Muscle layer of duodenum (tissue), 2 donors: ENCODE measurements around the gene ANKS1A.
"Not testable (repeated sequence)": the region's sequence is repeated elsewhere in the genome, so short reads cannot be mapped to it uniquely, and the experiment has no call there.

Experiments
- H3K27ac ChIP-seq: one replicate; pipeline ENCODE4 v1.7.0; 2013; ENCODE audit warnings: mild to moderate bottlenecking, low read length
- H3K27me3 ChIP-seq: one replicate; pipeline ENCODE4 v1.7.0; 2013; ENCODE audit warnings: low read depth, mild to moderate bottlenecking, control low read depth, low read length
- H3K36me3 ChIP-seq, 2 donors: one replicate each; pipeline ENCODE4 v1.7.0; 2013; ENCODE audit warnings: low read length in 2 of 2, control low read depth in 1 of 2, mild to moderate bottlenecking in 1 of 2; ENCODE audit not compliant: insufficient read depth in 2 of 2, control insufficient read depth in 1 of 2
- H3K4me1 ChIP-seq, 2 donors: one replicate each; pipeline ENCODE4 v1.7.0; 2013; ENCODE audit warnings: low read length in 2 of 2, mild to moderate bottlenecking in 2 of 2, control low read depth in 1 of 2, moderate library complexity in 1 of 2; ENCODE audit not compliant: insufficient read depth in 2 of 2, control insufficient read depth in 1 of 2
- H3K4me3 ChIP-seq, 2 donors: one replicate each; pipeline ENCODE4 v1.7.0; 2013; ENCODE audit warnings: low read length in 2 of 2, low read depth in 1 of 2, mild to moderate bottlenecking in 1 of 2
- H3K9me3 ChIP-seq, 2 donors: one replicate each; pipeline ENCODE4 v1.7.0; 2013; ENCODE audit warnings: low read length in 2 of 2, control low read depth in 1 of 2, mild to moderate bottlenecking in 1 of 2; ENCODE audit not compliant: control insufficient read depth in 1 of 2
- donor health status: healthy.

Gene ANKS1A

GRCh38 chr6:34999962-35000361, 110.9 kb downstream of the ANKS1A start:
- H3K27ac ChIP-seq: not testable (repeated sequence)

GRCh38 chr6:35001349-35001748, 112.3 kb downstream of the ANKS1A start:
- not testable (repeated sequence) for H3K4me3 ChIP-seq, H3K4me1 ChIP-seq, H3K9me3 ChIP-seq, H3K27me3 ChIP-seq, H3K36me3 ChIP-seq, H3K27ac ChIP-seq

More at GRCh38 chr6:34999962-35000361, 110.9 kb downstream of the ANKS1A start:
- H3K4me3 ChIP-seq, H3K4me1 ChIP-seq, H3K9me3 ChIP-seq, H3K36me3 ChIP-seq, H3K27me3 ChIP-seq: not testable (repeated sequence)

GRCh38 chr6:35003886-35004530, 115.0 kb downstream of the ANKS1A start:
- not testable (repeated sequence) for H3K27ac ChIP-seq, H3K4me3 ChIP-seq, H3K4me1 ChIP-seq, H3K27me3 ChIP-seq, H3K9me3 ChIP-seq, H3K36me3 ChIP-seq

GRCh38 chr6:35007016-35007415, 118.0 kb downstream of the ANKS1A start:
- peaks cover 0 to 9% of the 10 kb centered on the region in 2 donors for H3K4me1 ChIP-seq
- H3K27ac ChIP-seq: no peak overlapping the region
- no peaks in the 10 kb centered on the region for H3K27me3 ChIP-seq
- H3K4me3 ChIP-seq: no peak overlapping the region
- no peaks in the 10 kb centered on the region for H3K36me3 ChIP-seq
- H3K9me3 ChIP-seq: no peaks in the 10 kb centered on the region

- Histone ChIP-seq H3K4me3 (no peak overlapping the region), H3K9me3 (no peaks in the 10 kb centered on the region), H3K36me3 (no peaks in the 10 kb centered on the region), H3K27me3 (no peaks in the 10 kb centered on the region), H3K4me1 (peaks cover 0 to 9% of the 10 kb centered on the region in 2 donors), H3K27ac (no peak overlapping the region)
Observed at GRCh38 chr6:35008858-35009257, 119.8 kb downstream of the ANKS1A start.

- no peaks in the 10 kb centered on the region for H3K9me3 ChIP-seq
- no peak overlapping the region for H3K4me3 ChIP-seq
- H3K4me1 ChIP-seq: peaks cover 10 to 27% of the 10 kb centered on the region in 2 donors
- H3K36me3 ChIP-seq: no peaks in the 10 kb centered on the region
- H3K27ac ChIP-seq: no peak overlapping the region
- no peaks in the 10 kb centered on the region for H3K27me3 ChIP-seq
Observed at GRCh38 chr6:35011096-35012041, 122.3 kb downstream of the ANKS1A start.

- peaks cover 11 to 29% of the 10 kb centered on the region in 2 donors for H3K4me1 ChIP-seq
Observed at GRCh38 chr6:35013701-35014100, 124.6 kb downstream of the ANKS1A start.

GRCh38 chr6:35014341-35014740, 125.3 kb downstream of the ANKS1A start:
- Histone ChIP-seq H3K27ac (peak overlapping the region; percentile 27), H3K9me3 (no peaks in the 10 kb centered on the region), H3K4me3 (no peak overlapping the region), H3K4me1 (peaks cover 11 to 29% of the 10 kb centered on the region in 2 donors), H3K36me3 (no peaks in the 10 kb centered on the region), H3K27me3 (no peaks in the 10 kb centered on the region)

More at GRCh38 chr6:35013701-35014100, 124.6 kb downstream of the ANKS1A start:
- Histone ChIP-seq H3K27ac (peak overlapping the region; percentile 4), H3K9me3 (no peaks in the 10 kb centered on the region), H3K27me3 (no peaks in the 10 kb centered on the region), H3K36me3 (no peaks in the 10 kb centered on the region), H3K4me3 (no peak overlapping the region)

GRCh38 chr6:35014786-35015185, 125.7 kb downstream of the ANKS1A start:
- Histone ChIP-seq H3K27ac (peak overlapping the region; percentile 27), H3K36me3 (no peaks in the 10 kb centered on the region), H3K27me3 (no peaks in the 10 kb centered on the region), H3K4me1 (peaks cover 11 to 29% of the 10 kb centered on the region in 2 donors), H3K4me3 (no peak overlapping the region), H3K9me3 (no peaks in the 10 kb centered on the region)

GRCh38 chr6:35015476-35015875, 126.4 kb downstream of the ANKS1A start:
- Histone ChIP-seq H3K9me3 (no peaks in the 10 kb centered on the region), H3K4me3 (no peak overlapping the region), H3K27ac (peak overlapping the region; percentile 96), H3K4me1 (peaks cover 11 to 32% of the 10 kb centered on the region in 2 donors), H3K36me3 (peaks cover 0 to 4% of the 10 kb centered on the region in 2 donors), H3K27me3 (no peaks in the 10 kb centered on the region)

GRCh38 chr6:35015996-35016395, 126.9 kb downstream of the ANKS1A start:
- peak overlapping the region in 1 of 2 donors; percentile 76 for H3K4me3 ChIP-seq
- H3K9me3 ChIP-seq: no peaks in the 10 kb centered on the region
- H3K27ac ChIP-seq: peak overlapping the region; percentile 96
- peaks cover 0 to 5% of the 10 kb centered on the region in 2 donors for H3K36me3 ChIP-seq
- peaks cover 11 to 35% of the 10 kb centered on the region in 2 donors for H3K4me1 ChIP-seq
- H3K27me3 ChIP-seq: no peaks in the 10 kb centered on the region
